GDM1 (cell line): Measurements from ENCODE around the gene EIF4E.
"Not testable (repeated sequence)": the region's sequence is repeated elsewhere in the genome, so short reads cannot be mapped to it uniquely, and the experiment has no call there.

Experiments used
- DNase-seq: peaks from one replicate; lab custom pipeline; 2025; lab: John Stamatoyannopoulos, UW

The EIF4E gene

DNA sequence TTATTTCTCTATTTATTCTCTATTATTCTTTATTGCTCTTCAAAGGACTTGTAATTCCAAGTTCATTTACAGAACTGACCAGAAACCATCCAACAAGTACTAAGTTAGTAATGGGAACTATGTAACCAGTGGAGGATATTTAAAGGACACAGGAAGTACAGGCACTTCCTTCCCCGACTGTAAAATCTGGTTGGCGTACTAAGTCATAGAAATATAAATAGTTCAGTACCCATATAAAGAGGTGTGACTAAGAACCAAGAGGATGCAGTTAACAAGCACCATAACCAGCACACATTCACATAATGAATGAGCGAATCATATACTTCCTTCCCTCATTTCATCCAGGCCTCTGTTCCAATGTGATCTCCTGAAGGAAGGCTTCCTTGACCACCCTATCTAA lies 3.6 kb upstream of the EIF4E start:
- peak; percentile 17 for DNase-seq

GRCh38 chr4:98930311-98930865 lies 1.5 kb upstream of the EIF4E start:
- no peak for DNase-seq

GRCh38 chr4:98929341-98930267 lies 671 bp upstream of the EIF4E start:
- DNase-seq = peak; percentile 46

GRCh38 chr4:98928131-98928504 lies 815 bp downstream of the EIF4E start:
- DNase-seq = peak; percentile 72

DNA sequence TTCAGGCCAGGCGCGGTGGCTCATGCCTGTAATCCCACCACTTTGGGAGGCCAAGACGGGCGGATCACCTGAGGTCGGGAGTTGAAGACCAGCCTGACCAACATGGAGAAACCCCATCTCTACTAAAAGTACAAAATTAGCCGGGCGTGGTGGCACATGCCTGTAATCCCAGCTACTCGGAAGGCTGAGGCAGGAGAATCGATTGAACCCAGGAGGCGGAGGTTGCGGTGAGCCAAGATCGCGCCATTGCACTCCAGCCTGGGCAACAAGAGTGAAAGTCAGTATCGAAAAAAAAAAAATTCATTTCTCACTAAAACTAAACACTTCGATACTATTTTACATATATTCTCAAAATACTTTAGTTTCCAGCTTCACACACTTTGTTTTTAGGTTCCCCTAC lies 2.7 kb downstream of the EIF4E start:
- not testable (repeated sequence) for DNase-seq

DNA sequence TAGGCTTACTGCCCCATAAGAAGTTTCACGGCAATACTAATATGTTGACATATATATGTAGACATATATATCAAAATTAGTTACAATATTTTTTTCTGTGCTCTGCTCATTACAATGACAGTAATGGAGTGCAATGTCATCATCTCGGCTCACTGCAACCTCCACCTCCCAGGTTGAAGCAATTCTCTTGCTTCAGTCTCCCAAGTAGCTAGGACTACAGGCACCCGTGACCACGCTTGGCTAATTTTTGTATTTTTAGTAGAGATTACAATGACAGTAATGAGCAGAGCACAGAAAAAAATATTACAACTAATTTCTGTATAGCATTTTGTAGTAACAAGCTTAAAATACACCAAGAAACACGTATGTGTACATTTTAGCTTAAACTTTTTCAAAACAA lies 7.6 kb downstream of the EIF4E start:
- DNase-seq = no peak

DNA sequence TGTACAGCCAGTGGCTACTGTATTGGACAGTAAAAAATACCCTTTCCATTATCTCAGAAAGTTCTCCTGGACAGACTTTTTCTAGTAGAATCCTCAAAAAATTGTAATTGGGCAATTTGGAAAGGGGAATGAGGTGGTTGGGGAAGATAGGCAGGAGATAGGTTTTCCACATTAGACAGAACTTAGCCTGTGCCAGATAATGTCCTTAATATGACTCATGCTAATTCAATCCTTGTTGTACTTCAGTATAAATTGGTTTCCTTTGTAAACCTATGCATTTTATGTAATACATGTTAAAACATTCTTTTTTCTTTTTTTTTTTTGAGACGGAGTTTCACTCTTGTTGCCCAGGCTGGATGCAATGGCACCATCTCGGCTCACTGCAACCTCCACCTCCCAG lies 8.9 kb downstream of the EIF4E start:
- DNase-seq = no peak

DNA sequence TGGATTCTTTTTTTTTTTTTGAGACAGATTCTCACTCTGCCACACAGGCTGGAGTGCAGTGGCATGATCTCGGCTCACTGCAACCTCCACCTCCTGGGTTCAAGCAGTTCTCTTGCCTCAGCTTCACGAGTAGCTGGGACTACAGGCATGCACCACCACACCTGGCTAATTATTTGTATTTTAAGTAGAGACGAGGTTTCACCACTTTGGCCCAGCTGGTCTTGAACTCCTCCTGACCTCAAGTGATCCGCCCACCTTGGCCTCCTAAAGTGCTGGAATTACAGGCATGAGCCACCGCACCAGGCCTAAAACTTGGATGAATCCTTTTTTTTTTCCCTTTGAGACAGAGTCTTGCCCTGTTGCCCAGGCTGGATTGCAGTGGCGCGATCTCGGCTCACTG lies 18.2 kb downstream of the EIF4E start:
- DNase-seq = not testable (repeated sequence)

- no peak for DNase-seq
These were observed 19.1 kb downstream of the EIF4E start for GRCh38 chr4:98909646-98910401.

DNA sequence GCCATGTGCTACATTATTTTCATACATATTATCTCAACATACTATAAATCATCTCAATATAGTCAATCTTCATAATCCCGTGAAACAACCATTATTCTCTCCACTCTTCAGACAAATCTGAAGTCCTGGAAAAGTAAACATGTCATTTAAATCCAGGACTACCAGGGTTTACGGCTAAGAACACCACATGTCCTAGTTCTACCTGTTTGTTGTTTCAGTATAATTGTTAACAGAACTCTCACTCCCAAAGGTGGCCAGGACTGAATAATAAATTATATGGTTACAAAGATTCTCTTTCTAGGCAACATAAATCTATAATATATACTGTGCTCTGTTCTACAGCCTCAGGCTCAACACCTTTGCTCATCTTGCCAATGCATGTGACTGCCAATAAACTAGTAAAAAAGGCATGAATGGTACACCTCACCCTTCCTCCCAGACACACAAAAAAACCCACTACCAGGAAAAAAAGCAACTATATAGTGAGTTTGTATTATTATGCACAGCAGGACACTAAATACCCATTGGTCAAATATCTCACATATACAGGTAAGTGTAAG lies 20.1 kb downstream of the EIF4E start:
- no peak for DNase-seq

- no peak for DNase-seq
These were observed 20.8 kb downstream of the EIF4E start for GRCh38 chr4:98908182-98908581.

DNA sequence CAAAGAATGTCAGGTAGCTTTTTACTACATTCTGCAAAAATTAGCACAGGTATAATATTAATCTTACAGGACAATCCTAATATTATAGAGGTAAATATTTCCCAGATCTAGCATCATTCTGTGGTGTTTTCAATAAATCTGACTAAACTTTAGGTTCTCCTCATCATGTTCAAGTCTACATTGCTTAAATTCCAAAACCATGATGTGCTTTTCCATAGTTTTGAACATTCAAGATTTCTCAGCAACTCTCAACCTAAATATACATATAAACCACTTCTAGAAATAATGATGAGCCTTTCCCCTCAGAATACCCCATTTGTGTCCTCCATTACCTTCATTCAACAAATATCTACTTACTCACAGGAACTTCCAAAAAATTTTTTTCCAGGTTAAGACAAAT lies 23.1 kb downstream of the EIF4E start:
- DNase-seq = no peak

- no peak for DNase-seq
These were observed 23.6 kb downstream of the EIF4E start for GRCh38 chr4:98905297-98905696.

- DNase-seq = no peak
These were observed 25.0 kb downstream of the EIF4E start for GRCh38 chr4:98903963-98904362.

GRCh38 chr4:98903561-98903960 lies 25.4 kb downstream of the EIF4E start:
- DNase-seq = no peak

DNA sequence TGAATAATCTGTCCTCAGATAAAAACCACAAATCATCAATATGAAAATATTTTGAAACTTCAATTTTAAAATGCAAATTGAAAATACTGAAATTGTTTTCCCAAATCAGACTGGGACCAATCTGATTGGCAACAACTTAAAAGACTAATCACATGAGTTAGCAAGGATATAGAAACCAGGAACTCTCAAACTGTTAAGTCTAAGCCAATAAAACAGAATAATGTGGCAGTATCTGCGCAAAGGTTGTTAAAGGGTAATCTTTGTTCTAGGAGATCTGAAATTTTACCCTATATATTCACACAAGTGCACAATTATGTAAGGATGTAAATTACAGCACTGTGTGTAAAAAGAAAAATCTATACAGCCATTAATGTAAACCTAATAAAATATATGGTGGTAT lies 29.7 kb downstream of the EIF4E start:
- DNase-seq = no peak

DNA sequence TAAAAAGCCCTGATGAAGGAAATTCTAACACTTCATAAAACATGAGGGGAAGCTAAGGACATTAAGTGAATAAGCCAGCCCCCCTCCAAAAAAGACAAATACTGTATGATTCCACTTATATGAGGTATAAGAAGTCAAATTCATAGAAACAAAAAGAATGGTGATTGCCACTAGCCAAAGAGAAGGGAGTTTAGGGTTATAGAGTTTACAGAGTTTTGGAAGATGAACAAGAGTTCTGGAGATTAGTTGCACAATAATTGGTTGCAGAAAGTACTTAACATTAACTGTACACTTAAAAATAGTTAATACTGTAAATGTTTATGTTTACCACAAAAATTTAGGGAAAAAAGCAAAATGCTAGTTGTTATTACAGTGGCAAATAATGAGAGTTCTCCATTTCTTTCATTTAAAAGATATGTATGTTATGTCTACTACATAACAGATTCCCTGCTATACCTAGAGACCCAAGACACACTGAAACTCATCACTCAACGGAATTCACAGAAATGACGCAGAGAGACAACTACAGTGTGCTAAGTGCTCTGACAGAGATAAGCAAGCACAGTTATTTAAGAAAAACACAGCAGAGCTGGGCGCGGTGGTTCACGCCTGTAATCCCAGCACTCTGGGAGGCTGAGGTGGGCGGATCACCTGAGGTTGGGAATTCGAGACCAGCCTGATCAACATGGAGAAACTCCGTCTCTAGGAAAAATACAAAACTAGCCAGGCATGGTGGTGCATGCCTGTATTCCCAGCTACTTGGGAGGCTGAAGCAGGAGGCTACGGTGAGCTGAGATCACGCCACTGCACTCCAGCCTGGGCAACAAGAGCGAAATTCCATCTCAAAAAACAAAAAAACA lies 37.2 kb downstream of the EIF4E start:
- DNase-seq = no peak

GRCh38 chr4:98890702-98891455 lies 38.1 kb downstream of the EIF4E start:
- DNase-seq = no peak

DNA sequence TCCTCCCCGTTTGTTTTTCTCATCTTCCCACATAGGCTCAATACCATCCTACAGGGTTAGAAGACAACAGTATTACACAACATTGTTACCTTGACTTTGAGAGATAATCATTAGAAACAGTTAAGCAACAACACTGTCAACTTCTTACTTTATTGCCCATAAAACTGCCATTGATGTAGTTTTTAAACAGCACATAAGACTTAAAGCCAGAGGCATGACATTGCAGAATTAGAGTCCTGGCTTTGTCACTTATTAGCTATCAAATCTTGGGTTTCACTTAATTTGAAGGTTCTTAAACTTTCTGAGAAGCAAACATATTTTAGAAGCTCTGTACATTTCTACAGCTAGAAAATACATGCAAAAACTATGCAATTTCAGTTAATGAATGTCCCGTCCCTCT lies 41.8 kb downstream of the EIF4E start:
- no peak for DNase-seq

- DNase-seq = not testable (repeated sequence)
These were observed 42.6 kb downstream of the EIF4E start for GRCh38 chr4:98886382-98886781.

GRCh38 chr4:98880884-98881283 lies 48.0 kb downstream of the EIF4E start:
- DNase-seq = not testable (repeated sequence)
